GM19238 (cell line): Measurements from ENCODE around the gene PDGFD.
"Not testable (repeated sequence)": the region's sequence is repeated elsewhere in the genome, so short reads cannot be mapped to it uniquely, and the experiment has no call there.

ENCODE experiments used
- DNase-seq: peaks from one replicate; pipeline ENCODE4 v3.0.0; 2011; ENCODE audit warnings: low spot score; ENCODE audit not compliant: insufficient read length

The PDGFD gene

DNA sequence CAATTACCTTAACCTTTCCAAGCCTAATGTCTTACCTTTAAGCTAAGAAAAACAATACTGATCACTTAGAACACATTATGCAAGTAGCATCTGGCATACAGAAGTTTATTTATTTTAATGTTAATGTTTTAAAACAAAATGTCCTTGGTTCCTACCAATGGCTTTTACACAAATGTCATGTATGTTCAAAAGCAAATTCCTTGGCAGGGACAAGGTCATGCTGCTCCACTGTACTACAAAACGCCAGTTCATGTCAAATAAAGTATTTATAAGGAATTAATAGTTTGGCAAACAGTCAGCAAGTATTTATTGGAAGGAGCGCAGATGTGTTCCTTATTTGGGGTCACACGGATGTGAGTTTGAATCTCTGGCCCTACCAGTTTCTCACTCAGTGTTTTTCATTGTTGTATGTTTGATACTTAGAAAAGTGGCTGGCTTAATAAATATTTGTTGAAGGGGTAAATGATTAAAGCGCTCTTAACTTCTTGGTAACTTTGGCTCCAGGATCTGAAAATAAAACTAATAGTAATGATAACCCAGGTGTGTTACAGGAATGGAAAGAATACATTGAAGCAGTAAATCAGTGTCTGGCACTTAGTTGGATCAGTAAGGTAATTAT, 108.9 kb downstream of the PDGFD start:
- DNase-seq: no peak

DNA sequence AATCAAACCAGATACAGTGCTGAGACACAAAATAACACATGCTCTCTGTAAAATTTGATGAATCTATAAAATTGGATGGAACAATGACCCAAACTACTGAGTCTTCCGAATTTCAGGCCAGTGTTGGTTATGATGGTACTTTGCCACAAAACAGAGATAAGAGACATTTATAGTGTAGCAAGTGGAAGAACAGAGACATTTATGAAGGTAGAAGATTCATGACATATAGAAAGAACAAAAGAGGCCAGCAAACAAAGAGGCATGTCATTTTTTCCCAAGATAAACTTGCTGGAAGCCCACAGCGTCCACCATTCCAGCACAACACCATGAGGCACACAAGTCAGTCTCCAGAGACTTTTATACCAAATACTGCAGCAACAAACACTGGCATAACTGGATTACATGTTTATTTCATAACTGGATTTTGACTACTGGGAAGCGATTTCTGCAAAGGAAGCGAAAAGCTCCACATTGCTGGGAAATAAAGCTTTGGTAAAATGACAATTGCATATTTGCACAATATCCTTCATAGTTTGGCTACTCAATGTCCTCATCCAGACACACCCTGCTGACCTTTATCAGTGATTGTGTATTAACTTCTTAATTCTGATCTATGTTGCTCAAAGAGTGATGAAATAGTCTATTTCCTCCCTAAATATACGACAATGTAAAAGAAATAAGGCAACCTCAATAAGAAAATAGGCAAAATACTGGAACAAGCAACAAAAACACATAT, 110.0 kb downstream of the PDGFD start:
- DNase-seq: no peak

DNA sequence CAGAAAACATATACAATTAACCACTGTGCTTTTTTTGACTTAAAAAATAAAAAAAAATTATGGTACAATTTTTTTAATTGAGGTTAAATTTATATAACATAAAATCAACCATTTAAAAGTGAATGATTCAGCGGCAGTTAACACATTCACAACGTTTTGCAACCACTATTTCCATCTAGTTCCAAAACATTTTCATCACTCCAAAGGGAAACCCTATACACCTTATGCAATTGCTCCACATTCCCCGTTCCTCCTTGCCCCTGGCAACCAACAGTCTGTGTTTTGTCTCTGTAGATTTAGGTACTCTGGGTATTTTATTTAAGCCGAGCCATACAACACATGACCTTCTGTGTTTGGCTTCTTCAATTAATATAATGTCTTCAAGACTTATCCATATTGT, 112.2 kb downstream of the PDGFD start:
- no peak for DNase-seq

DNA sequence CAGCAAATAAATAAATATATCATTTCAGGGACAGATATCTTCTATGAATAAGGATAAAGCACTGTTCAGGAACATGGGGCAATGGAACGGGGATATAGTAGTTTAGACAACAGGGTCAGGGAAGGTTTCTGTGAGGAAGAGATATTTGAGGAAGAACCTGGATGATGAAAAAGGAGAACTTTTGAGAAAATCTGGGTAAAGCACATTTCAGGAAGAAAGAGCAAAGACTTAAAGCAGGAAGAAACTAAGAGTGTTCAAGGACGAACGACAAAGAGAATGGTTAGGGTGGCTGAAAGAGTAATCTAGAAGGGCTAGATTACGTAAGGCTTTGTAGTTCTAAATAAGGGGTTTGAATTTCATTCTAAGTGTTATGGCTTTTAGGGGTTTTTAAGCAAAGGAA, 114.8 kb downstream of the PDGFD start:
- no peak for DNase-seq

GRCh38 chr11:104046858-104047257, 117.1 kb downstream of the PDGFD start:
- not testable (repeated sequence) for DNase-seq

DNA sequence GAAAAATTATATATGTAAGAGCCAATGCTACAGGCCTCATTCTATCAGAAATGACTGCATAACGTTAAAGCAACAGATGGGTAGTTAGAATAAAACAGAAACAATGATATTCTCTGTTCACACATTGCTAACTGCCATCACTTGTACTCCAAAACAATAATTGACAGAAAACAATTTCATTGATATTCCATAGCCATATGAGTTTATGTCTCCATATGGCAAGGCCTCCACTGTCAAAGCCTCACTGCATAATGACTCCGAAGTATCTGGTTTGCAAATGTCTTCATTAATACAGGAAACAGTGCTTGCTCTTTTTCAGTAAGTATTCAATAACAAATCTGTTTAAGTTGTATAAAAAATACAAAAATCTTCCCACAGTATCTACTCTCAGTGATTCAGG, 117.6 kb downstream of the PDGFD start:
- no peak for DNase-seq

- DNase-seq: no peak
Measured at GRCh38 chr11:104043678-104044239, 120.2 kb downstream of the PDGFD start.

DNA sequence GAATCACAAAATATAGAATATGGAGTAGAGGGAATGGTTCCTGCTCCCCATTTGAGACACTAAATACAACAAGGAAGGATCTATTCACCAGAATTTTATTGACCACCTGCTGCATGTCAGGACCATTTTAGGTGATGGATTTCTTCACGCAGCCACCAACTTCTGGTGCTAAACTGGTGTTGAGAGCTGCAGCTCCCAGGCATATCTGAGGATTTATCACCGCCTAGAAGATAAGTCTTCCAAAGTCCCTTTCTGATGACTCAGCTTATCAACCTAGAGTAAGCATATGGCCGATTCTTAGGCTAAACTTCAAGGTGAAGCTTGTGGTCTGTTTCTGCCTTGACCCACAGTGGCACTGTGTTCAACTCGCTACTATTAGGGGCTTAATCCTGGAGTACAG, 120.8 kb downstream of the PDGFD start:
- no peak for DNase-seq

DNA sequence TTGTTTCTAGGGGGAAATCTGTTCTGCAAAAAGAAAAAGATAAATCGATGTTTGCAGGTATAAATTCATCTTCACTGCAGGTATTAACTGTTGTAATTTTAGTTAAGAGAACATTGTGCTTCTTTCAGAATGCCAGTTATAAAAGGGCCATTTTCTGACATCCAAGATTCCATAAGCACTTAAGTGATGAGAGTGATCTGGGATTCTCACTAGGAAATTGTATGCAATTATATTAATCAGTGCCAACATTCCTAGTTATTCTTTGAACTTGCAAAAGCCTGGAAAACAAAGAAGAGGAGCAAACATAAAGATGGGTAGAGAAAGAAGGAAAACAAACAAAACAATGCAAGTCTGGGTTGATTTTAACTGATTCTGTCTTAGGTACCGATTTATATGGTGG, 122.2 kb downstream of the PDGFD start:
- no peak for DNase-seq

- no peak for DNase-seq
Measured at GRCh38 chr11:104036995-104037394, 127.0 kb downstream of the PDGFD start.

- DNase-seq: no peak
Measured at GRCh38 chr11:104036588-104036987, 127.4 kb downstream of the PDGFD start, which contains the start of gene DDI1. DDI1 (plus strand) TSS chr11:104036640; CDS start chr11:104036823, 183 bp downstream.

DNA sequence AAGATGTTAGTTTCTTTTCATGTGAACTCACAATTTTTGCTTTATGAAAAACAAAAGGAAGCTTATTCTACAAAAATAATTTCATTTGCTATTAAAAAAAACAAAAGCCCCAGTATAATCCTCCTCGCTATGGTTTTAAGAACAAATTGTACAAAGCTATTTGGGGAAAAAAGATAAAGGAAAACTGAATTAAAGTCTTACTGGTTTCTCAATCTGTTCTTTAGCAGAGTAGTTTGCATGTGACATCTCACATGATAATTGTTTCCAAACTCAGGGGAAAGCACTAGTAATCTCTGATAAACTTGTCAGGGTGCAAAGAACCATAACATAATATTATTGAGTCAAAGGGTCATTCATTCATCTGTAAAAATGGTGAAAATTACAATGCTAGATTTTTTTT, 130.4 kb downstream of the PDGFD start:
- DNase-seq: no peak

GRCh38 chr11:104033134-104033533, 130.8 kb downstream of the PDGFD start:
- no peak for DNase-seq

DNA sequence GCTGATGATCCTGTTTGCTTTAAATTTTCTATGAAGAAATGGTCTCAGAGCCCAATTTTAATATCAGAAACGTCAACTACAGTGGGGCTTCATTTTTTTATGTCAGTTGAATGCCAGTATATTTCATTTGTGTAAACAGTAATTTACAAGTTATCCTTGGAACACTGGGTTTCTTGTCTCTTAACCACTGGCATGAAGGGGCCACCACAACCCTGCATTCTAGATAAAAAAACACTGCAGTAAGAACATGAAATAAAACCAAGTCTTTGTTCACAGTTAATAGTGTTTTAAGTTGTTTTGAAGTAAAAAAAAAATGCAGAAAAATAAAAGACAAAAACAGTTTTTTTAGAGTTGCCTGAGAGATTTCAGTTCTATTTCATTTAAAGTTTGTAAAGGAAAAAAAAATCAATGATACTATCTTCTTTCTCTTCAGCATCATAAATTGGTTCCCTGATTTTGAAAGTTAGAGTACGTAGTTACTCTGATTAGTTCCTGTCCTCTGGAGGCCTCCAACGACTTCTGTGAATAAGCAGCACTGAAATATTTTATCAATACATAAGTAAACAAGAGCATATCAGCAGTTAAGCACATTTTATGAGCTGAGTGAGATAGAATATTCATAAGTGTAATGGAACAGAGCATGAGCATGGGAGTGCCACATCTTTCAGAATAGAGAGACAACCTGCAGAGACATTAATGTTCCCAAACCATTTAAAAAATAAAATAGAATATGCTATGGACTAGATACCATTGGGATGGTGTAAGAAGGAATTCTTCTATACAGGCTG, 135.3 kb downstream of the PDGFD start:
- DNase-seq: no peak

DNA sequence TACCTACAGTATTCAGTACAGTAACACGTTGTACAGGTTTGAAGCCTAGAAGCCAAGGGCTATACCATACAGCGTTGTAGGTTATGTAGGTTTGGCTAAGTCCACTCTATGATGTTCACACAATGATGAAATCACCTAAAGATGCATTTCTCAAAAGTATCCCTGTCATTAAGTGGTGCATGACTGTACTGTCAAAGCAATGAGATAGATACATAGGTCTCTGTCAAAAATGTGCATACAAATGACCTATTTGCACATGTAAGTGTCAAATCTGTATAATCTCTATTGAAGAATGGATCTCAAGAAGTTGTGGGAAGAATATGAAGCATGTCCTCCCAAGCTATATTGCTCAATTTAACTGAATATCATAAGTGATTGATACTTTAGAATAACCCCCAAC, 139.4 kb downstream of the PDGFD start:
- no peak for DNase-seq

GRCh38 chr11:104015649-104016415, 148.1 kb downstream of the PDGFD start:
- no peak for DNase-seq

- DNase-seq: no peak
Measured at GRCh38 chr11:104011044-104011443, 152.9 kb downstream of the PDGFD start.

GRCh38 chr11:104009744-104010143, 154.2 kb downstream of the PDGFD start:
- no peak for DNase-seq

- no peak for DNase-seq
Measured at GRCh38 chr11:104005234-104005855, 158.6 kb downstream of the PDGFD start.

- no peak for DNase-seq
Measured at GRCh38 chr11:104003491-104003890, 160.5 kb downstream of the PDGFD start.

- no peak for DNase-seq
Measured at GRCh38 chr11:104001561-104002056, 162.3 kb downstream of the PDGFD start.
